Uterus (tissue), 4 donors: ENCODE results near the gene EML1. TPM values are rescaled to one million over a fixed set of nuclear protein-coding genes. Genes with fewer than 3 reads are reported as not detected.
A peak's percentile ranks its signal among the peaks of the same experiment; 100 is the strongest.

Source experiments
- DNase-seq, 2 donors: peaks; one replicate each; pipeline ENCODE4 v3.0.0-alpha.2; 2019 to 2020
- H3K27ac ChIP-seq, 2 donors: fragments of 200-600 bp; sonication (generic); 1 replicate in 1 of 2; 2 replicates in 1 of 2; pipeline ENCODE4 v1.5.1; 2016 to 2018
- H3K27me3 ChIP-seq, 2 donors: fragments of 200-600 bp; sonication (generic); one replicate each; pipeline ENCODE4 v1.5.1; 2018 to 2019; ENCODE audit warnings: control low read depth in 1 of 2
- H3K36me3 ChIP-seq, 2 donors: fragments of 200-600 bp; sonication (generic); one replicate each; pipeline ENCODE4 v1.5.1; 2019; ENCODE audit warnings: control low read depth in 1 of 2
- H3K4me1 ChIP-seq, 2 donors: fragments of 200-600 bp; sonication (generic); one replicate each; pipeline ENCODE4 v1.5.1; 2018 to 2019; ENCODE audit warnings: control low read depth in 1 of 2
- H3K4me3 ChIP-seq, 2 donors: fragments of 200-600 bp; sonication (generic); 1 replicate in 1 of 2; 2 replicates in 1 of 2; pipeline ENCODE4 v1.5.1; 2018 to 2019; ENCODE audit warnings: mild to moderate bottlenecking in 1 of 2
- H3K9me3 ChIP-seq, 2 donors: fragments of 200-600 bp; sonication (generic); one replicate each; pipeline ENCODE4 v1.5.1; 2019; ENCODE audit warnings: control low read depth in 1 of 2
- POLR2A ChIP-seq, 2 donors: fragments of 450-650 bp; IDR thresholded peaks; one replicate each; pipeline ENCODE4 v1.6.1; 2016; ENCODE audit warnings: antibody characterized with exemption in 2 of 2, mild to moderate bottlenecking in 1 of 2, moderate library complexity in 1 of 2
- intact Hi-C: fragments of 100-400 bp; cut with DNase I; formaldehyde crosslinking; loops from one replicate; pipeline ENCODE4 v1.15.1; 2023; ENCODE audit warnings: low total_unique reads
- total RNA-seq, 4 donors: library from RNA; depleted of rRNA in 3 of 4; stranded (reverse); fragments of >200 nt in 3 of 4; gene quantifications; one replicate each; pipeline versions ENCODE4 v1.1.0 to v1.2.4, GENCODE V29; 2014 to 2023
- TF ChIP-seq, protein P1 (sequence below), 4 experiments: fragments of 200-600 bp in 2 of 4; fragments of 450-650 bp in 2 of 4; sonication (generic) in 2 of 4; IDR thresholded peaks; one replicate each; pipeline ENCODE4 v1.5.1; 2016 to 2019; ENCODE audit warnings: antibody characterized with exemption in 4 of 4, mild to moderate bottlenecking in 2 of 4, moderate library complexity in 1 of 4
- donor health status: DM: yes; HTN: yes; CAD: no.

Gene EML1
- total RNA-seq, 4 donors from 2014 or later = 51.4 to 184 (median 84.4) TPM

DNA sequence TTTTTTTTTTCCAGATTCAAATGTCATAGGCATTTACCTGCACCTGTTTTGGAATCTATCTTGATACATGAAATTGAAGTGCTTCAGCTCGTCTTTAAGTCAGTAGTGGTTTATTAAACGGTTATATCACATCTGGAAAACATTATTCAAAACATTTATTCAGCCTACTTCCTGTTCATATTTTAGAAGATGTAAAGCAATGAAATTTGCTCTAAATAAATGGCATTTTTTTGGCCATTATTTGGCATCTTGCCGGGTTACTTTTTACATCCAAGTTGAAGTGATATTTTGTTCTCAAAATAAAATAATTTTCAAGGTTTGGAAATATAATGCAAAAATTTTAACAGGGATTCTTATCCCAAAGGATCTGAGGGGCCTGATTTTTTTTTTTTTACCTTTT, 103.1 kb downstream of the EML1 start:
- Histone ChIP-seq H3K4me1 (no peaks in the 10 kb centered on the region), H3K27ac (no peak overlapping the region), H3K4me3 (no peak overlapping the region), H3K9me3 (no peaks in the 10 kb centered on the region), H3K27me3 (no peaks in the 10 kb centered on the region), H3K36me3 (no peaks in the 10 kb centered on the region)
- intact Hi-C loops = no loop called here
- no peak for DNase-seq
- no peak for TF ChIP-seq POLR2A (IDR thresholded peaks at IDR 0.05)
- TF ChIP-seq, protein P1, sequence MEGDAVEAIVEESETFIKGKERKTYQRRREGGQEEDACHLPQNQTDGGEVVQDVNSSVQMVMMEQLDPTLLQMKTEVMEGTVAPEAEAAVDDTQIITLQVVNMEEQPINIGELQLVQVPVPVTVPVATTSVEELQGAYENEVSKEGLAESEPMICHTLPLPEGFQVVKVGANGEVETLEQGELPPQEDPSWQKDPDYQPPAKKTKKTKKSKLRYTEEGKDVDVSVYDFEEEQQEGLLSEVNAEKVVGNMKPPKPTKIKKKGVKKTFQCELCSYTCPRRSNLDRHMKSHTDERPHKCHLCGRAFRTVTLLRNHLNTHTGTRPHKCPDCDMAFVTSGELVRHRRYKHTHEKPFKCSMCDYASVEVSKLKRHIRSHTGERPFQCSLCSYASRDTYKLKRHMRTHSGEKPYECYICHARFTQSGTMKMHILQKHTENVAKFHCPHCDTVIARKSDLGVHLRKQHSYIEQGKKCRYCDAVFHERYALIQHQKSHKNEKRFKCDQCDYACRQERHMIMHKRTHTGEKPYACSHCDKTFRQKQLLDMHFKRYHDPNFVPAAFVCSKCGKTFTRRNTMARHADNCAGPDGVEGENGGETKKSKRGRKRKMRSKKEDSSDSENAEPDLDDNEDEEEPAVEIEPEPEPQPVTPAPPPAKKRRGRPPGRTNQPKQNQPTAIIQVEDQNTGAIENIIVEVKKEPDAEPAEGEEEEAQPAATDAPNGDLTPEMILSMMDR (IDR thresholded peaks at IDR 0.05) = no peak

DNA sequence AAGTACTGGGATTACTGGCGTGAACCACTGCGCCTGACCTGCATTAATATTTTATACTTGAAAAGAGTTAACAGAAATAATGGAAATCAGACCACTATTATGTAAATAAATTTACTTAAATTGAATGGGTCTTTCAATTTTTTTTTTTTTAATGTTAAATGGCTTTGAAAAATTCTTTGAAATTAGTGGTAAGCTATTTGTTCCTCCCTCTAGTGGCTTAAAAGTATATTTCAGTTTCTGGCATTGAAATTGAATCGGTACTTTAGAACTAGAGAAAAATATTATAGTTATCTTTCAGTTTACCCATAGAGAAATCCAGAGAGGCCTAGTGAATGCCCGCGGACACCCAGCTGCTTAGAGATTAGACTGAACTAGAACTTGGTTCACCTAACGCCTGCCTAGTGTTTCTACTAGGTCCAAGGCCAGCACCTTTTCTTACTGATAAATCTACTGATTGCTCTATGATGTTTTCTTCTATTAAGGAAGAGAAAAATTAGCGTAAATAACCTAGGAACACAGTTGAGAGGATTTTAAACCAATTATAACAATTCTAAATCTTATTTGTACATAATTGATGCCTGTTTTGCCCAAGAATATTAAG, 106.5 kb downstream of the EML1 start:
- no peak for DNase-seq
- H3K4me3 ChIP-seq = no peak overlapping the region
- H3K4me1 ChIP-seq = no peaks in the 10 kb centered on the region
- H3K36me3 ChIP-seq = no peaks in the 10 kb centered on the region
- H3K27ac ChIP-seq = no peak overlapping the region
- intact Hi-C loops = no loop called here
- no peak for TF ChIP-seq POLR2A (IDR thresholded peaks at IDR 0.05)
- TF ChIP-seq, protein P1 (IDR thresholded peaks at IDR 0.05) = peak; percentile 29 to 62 (median 32)
- H3K27me3 ChIP-seq = no peaks in the 10 kb centered on the region
- no peaks in the 10 kb centered on the region for H3K9me3 ChIP-seq

DNA sequence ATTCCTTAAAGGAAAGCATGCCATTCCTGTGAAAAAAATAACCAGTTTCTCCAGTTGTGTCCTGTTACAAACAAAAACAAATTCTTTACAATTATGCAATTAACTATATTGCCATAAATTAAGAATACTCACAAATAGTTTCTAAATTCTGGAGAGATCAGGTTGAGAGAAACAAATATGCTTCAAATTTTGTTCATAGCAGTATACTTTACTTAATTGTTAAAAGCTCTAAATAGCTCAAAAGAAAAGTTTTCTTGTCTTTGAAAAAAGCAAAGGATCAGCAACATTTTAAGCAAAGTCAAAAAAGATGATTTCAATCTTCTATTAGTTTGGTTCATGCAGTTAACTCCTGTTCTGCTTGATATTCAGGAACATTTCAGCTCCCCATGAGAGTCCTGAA, 109.7 kb downstream of the EML1 start:
- Histone ChIP-seq H3K4me3 (no peak overlapping the region), H3K4me1 (no peaks in the 10 kb centered on the region), H3K9me3 (no peaks in the 10 kb centered on the region), H3K36me3 (no peaks in the 10 kb centered on the region), H3K27me3 (no peaks in the 10 kb centered on the region), H3K27ac (no peak overlapping the region)
- no peak for TF ChIP-seq POLR2A (IDR thresholded peaks at IDR 0.05)
- TF ChIP-seq, protein P1 (IDR thresholded peaks at IDR 0.05) = no peak
- intact Hi-C loops = no loop called here
- no peak for DNase-seq

DNA sequence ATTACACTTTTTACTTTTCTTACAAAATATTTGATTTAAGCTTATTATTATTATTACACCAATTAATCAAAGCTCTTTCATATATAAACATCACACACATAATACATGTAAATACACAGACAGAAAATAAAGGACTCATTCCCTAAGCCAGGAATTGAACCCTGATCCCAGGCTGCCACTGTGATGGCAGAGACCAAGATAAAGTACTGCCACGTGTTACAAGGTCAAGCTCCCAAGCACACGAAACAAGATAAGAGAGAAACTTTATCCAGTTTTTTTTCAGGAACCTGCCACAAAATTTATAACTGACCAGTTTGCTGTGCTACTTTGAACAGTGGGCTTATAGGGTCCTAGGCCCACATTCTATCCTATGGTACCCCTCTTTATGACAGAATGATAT, 111.3 kb downstream of the EML1 start:
- DNase-seq = no peak
- no peak overlapping the region for H3K4me3 ChIP-seq
- intact Hi-C loops = no loop called here
- no peaks in the 10 kb centered on the region for H3K27me3 ChIP-seq
- no peak for TF ChIP-seq POLR2A (IDR thresholded peaks at IDR 0.05)
- TF ChIP-seq, protein P1 (IDR thresholded peaks at IDR 0.05) = no peak
- no peak overlapping the region for H3K27ac ChIP-seq
- no peaks in the 10 kb centered on the region for H3K4me1 ChIP-seq
- no peaks in the 10 kb centered on the region for H3K9me3 ChIP-seq
- H3K36me3 ChIP-seq = no peaks in the 10 kb centered on the region

DNA sequence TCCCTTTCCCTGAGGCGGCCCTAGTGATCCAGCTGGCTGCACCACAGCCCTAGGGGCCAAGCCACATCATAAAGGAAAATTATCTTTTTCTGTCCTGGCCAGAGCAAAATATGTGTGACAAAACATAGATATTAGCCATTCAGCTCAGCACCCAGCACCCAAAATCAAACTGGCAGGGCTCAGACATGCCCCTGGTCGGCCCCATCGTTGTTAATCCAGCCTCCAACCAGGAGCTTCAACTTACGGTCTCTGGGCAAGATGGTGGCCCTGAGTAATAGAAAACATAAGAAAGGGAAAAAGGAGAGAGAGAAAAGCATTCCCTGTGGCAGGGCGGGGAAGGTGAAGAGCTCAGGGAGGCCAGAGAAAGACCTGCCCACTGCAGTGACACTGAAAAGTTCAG, 111.9 kb downstream of the EML1 start:
- no peak for DNase-seq

More for the DNA sequence above, 111.9 kb downstream of the EML1 start:
- H3K36me3 ChIP-seq = no peaks in the 10 kb centered on the region
- intact Hi-C loops = no loop called here
- no peaks in the 10 kb centered on the region for H3K9me3 ChIP-seq
- no peaks in the 10 kb centered on the region for H3K27me3 ChIP-seq
- no peak for TF ChIP-seq POLR2A (IDR thresholded peaks at IDR 0.05)
- TF ChIP-seq, protein P1 (IDR thresholded peaks at IDR 0.05) = no peak
- H3K27ac ChIP-seq = no peak overlapping the region
- H3K4me1 ChIP-seq = no peaks in the 10 kb centered on the region
- H3K4me3 ChIP-seq = no peak overlapping the region
